ENCODE measurements around the gene CCDC178.
A peak's percentile ranks its signal among the peaks of the same experiment; 100 is the strongest.
"Not testable (repeated sequence)": the region's sequence is repeated elsewhere in the genome, so short reads cannot be mapped to it uniquely, and the experiment has no call there.

CCDC178 gene

DNA sequence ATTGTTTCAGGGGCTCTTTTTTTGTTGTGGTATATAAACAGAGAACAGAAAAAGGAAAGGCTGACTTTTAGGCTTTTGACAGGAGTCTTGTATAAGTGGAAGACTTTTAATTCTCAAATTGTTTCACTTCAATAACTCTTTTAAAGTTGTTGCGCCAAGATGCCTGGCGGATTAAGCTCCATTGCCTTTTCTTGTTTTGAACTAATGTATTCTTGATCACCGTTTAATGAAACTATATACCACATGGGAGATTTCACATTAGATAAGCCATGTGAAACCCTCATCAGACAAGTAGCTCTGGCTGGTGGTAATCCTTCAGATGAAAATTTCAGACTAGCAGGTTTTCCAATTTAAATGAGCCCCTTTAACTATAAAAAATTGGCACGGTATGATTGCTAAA, 257.4 kb downstream of the CCDC178 start:
- POLR2A ChIA-PET, result no interaction called here
- DNase-seq (ENCODE audit: extremely low spot score), result no peak
- TF ChIP-seq ELF4 (IDR thresholded peaks at IDR 0.05) (no peak), TARDBP (IDR thresholded peaks at IDR 0.05) (no peak), CTBP1 (IDR thresholded peaks at IDR 0.05; ENCODE audit: borderline replicate concordance) (no peak), FOXM1 (IDR thresholded peaks at IDR 0.05; ENCODE audit: borderline replicate concordance) (0 out of 2 replicates have a peak, but pooled peaks have one; percentile 28)
- CTCF ChIA-PET, result interaction anchor here (1.4 kb wide), 1 partner anchor 12 kb away, joined by 3 read pairs; no protein-coding TSS in a partner anchor

DNA sequence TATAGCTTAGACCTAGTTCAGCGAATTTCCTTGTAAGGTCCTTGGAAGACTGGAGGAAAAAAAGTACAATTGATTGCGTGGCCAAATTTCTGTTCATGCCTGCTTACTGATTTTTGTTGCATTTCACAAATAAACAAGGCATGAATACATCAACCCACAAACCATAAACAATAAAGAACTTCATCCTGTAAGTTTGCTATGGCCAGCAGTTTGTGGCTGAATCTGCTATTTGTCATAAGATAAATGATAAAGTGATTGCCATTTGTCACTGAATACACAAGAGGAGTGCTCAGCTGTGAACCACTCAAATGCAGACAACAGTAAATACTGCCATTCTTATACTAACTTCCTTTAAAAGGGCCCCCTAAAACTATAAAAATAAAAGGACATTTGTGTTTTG, 259.5 kb downstream of the CCDC178 start:
- CTCF ChIA-PET, result interaction anchor here (0.6 kb wide), 1 partner anchor 45 kb away, joined by 3 read pairs; no protein-coding TSS in a partner anchor
- TF ChIP-seq ELF4 (IDR thresholded peaks at IDR 0.05) (no peak), FOXK2 (IDR thresholded peaks at IDR 0.05) (no peak), LEF1 (IDR thresholded peaks at IDR 0.05; ENCODE audit: borderline replicate concordance) (no peak), FOXM1 (IDR thresholded peaks at IDR 0.05; ENCODE audit: borderline replicate concordance) (no peak), HDGF (IDR thresholded peaks at IDR 0.05; ENCODE audit: borderline replicate concordance) (no peak), TARDBP (IDR thresholded peaks at IDR 0.05) (no peak), ZNF384 (IDR thresholded peaks at IDR 0.05) (no peak), FOXA1 (IDR thresholded peaks at IDR 0.05) (no peak), L3MBTL2 (conservative IDR thresholded peaks at IDR 0.05) (no peak)
- TF ChIP-seq, protein P1, sequence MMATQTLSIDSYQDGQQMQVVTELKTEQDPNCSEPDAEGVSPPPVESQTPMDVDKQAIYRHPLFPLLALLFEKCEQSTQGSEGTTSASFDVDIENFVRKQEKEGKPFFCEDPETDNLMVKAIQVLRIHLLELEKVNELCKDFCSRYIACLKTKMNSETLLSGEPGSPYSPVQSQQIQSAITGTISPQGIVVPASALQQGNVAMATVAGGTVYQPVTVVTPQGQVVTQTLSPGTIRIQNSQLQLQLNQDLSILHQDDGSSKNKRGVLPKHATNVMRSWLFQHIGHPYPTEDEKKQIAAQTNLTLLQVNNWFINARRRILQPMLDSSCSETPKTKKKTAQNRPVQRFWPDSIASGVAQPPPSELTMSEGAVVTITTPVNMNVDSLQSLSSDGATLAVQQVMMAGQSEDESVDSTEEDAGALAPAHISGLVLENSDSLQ (IDR thresholded peaks at IDR 0.05), result no peak
- POLR2A ChIA-PET, result no interaction called here
- no peak for DNase-seq (ENCODE audit: extremely low spot score)

DNA sequence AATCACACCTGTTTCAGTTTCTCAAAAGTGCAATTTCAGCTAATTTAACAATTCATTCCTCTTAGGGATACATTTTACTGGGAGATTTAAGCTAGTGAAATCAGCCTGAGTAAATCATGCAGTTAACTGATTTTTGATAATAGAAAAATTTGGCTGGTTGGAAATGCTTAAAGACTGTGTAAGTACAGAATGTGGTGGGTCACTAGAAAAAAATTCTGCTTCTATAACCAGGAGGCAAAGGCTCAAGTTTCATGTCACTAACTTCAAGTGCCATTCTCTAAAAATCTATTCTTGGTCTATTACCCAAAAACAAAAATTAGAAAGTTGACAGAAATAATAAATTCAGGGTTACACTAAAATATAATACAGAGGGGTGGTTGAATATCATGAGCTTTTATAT, 271.3 kb downstream of the CCDC178 start:
- no peak for TF ChIP-seq FOXK2 (IDR thresholded peaks at IDR 0.05)
- no peak for TF ChIP-seq ARNT (IDR thresholded peaks at IDR 0.05)
- TF ChIP-seq ELF4 (IDR thresholded peaks at IDR 0.05), result no peak
- no peak for TF ChIP-seq FOXA1 (IDR thresholded peaks at IDR 0.05)
- TF ChIP-seq TARDBP (IDR thresholded peaks at IDR 0.05), result no peak
- TF ChIP-seq ZNF384 (IDR thresholded peaks at IDR 0.05), result no peak
- no peak for TF ChIP-seq NFRKB (IDR thresholded peaks at IDR 0.05)
- TF ChIP-seq LEF1 (IDR thresholded peaks at IDR 0.05; ENCODE audit: borderline replicate concordance), result no peak
- TF ChIP-seq BHLHE40 (IDR thresholded peaks at IDR 0.05; ENCODE audit: borderline replicate concordance), result no peak
- TF ChIP-seq L3MBTL2 (conservative IDR thresholded peaks at IDR 0.05), result no peak
- TF ChIP-seq, protein P1 (IDR thresholded peaks at IDR 0.05), result no peak
- no peak for TF ChIP-seq CTBP1 (IDR thresholded peaks at IDR 0.05; ENCODE audit: borderline replicate concordance)
- no peak for TF ChIP-seq SP1 (IDR thresholded peaks at IDR 0.05)
- TF ChIP-seq FOXM1 (IDR thresholded peaks at IDR 0.05; ENCODE audit: borderline replicate concordance), result no peak
- no peak for TF ChIP-seq SUZ12 (IDR thresholded peaks at IDR 0.05)
- TF ChIP-seq HDGF (IDR thresholded peaks at IDR 0.05; ENCODE audit: borderline replicate concordance), result no peak
- no peak for DNase-seq (ENCODE audit: extremely low spot score)
- ChIA-PET CTCF (interaction anchor here (0.9 kb wide), 1 partner anchor 76 kb away, joined by 4 read pairs; no protein-coding TSS in a partner anchor), POLR2A (no interaction called here)

DNA sequence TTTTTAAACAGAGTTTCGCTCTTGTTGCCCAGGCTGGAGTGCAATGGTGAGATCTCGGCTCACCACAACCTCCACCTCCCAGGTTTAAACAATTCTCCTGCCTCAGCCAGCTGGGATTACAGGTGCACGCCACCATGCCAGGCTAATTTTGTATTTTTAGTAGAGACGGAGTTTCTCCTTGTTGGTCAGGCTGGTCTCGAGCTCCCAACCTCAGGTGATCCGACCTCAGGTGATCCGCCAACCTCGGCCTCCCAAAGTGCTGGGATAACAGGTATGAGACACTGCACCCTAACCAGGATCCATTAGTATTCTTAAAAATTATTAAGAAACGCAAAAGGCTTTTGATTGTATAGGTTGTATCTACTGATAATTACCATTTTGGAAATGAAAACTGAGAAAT, 276.4 kb downstream of the CCDC178 start:
- DNase-seq (ENCODE audit: extremely low spot score); POLR2A ChIA-PET: not testable (repeated sequence)
- CTCF ChIA-PET, result interaction anchor here (0.6 kb wide), 1 partner anchor 37 kb away, joined by 3 read pairs; no protein-coding TSS in a partner anchor

DNA sequence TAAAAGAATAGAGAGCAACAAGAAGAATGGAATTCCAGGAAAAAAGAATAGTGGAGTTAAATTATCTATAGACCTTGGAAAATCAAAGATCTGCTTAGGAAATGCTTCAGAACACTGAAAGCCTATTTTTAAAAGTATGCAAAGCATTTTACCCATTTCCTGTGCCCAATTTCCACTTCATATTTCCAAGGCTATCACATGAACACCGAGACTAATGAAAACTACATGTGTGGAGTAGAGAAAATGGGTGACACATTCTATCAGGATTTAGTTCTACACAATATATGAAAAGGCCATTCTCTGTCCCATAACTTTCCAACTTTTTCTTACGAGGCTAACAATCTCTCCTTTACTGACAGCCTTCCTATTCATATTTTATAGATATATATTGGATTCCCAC, 279.4 kb downstream of the CCDC178 start:
- POLR2A ChIA-PET, result no interaction called here
- no peak for TF ChIP-seq TARDBP (IDR thresholded peaks at IDR 0.05)
- TF ChIP-seq, protein P1 (IDR thresholded peaks at IDR 0.05), result no peak
- no peak for TF ChIP-seq NFRKB (IDR thresholded peaks at IDR 0.05)
- TF ChIP-seq SP1 (IDR thresholded peaks at IDR 0.05), result no peak
- no peak for DNase-seq (ENCODE audit: extremely low spot score)
- CTCF ChIA-PET, result no interaction called here

DNA sequence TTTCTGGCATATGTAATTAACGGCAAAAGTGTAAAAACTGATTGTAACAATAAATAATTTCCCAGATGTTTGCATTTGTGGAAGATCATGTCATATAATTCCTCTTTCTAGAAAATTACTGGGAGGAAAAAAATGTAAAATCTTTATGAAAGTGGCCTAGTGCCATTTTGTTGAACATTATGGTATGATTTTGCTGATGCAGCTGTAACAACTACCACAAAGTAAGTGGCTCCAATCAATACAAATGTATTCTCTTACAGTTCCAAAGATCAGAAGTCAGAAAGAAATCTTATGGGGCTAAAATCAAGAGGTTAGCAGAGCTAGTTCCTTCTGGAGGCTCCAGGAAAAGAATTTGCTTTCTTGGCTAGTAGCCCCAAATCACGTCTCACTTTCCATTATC, 281.4 kb downstream of the CCDC178 start:
- CTCF ChIA-PET, result no interaction called here
- TF ChIP-seq FOXM1 (IDR thresholded peaks at IDR 0.05; ENCODE audit: borderline replicate concordance) (no peak), BHLHE40 (IDR thresholded peaks at IDR 0.05; ENCODE audit: borderline replicate concordance) (no peak), L3MBTL2 (conservative IDR thresholded peaks at IDR 0.05) (no peak), CTBP1 (IDR thresholded peaks at IDR 0.05; ENCODE audit: borderline replicate concordance) (no peak), LEF1 (IDR thresholded peaks at IDR 0.05; ENCODE audit: borderline replicate concordance) (no peak), TARDBP (IDR thresholded peaks at IDR 0.05) (no peak), ZNF384 (IDR thresholded peaks at IDR 0.05) (no peak), FOXA1 (IDR thresholded peaks at IDR 0.05) (no peak), NFRKB (IDR thresholded peaks at IDR 0.05) (no peak), ARNT (IDR thresholded peaks at IDR 0.05) (no peak), SP1 (IDR thresholded peaks at IDR 0.05) (no peak), ELF4 (IDR thresholded peaks at IDR 0.05) (no peak), FOXK2 (IDR thresholded peaks at IDR 0.05) (no peak), HDGF (IDR thresholded peaks at IDR 0.05; ENCODE audit: borderline replicate concordance) (no peak), SUZ12 (IDR thresholded peaks at IDR 0.05) (no peak)
- TF ChIP-seq, protein P1 (IDR thresholded peaks at IDR 0.05), result no peak
- POLR2A ChIA-PET, result no interaction called here
- DNase-seq (ENCODE audit: extremely low spot score), result no peak

Measured in HEK293T (cell line).